Upper lobe of left lung (tissue), 4 donors: ENCODE data around the gene HDAC6.

ENCODE experiments used
- CTCF ChIP-seq, 6 experiments: fragments of 450-650 bp in 4 of 6; fragments of 200-600 bp in 2 of 6; sonication (generic) in 2 of 6; IDR thresholded peaks; one replicate each; pipeline ENCODE4 v1.5.1; 2016 to 2019; ENCODE audit warnings: antibody characterized with exemption in 6 of 6
- POLR2A ChIP-seq, 4 donors: fragments of 450-650 bp; IDR thresholded peaks; one replicate each; pipeline ENCODE4 v1.5.1; 2016 to 2017; ENCODE audit warnings: antibody characterized with exemption in 4 of 4, mild to moderate bottlenecking in 2 of 4

- TF ChIP-seq CTCF (IDR thresholded peaks at IDR 0.05): no peak
- TF ChIP-seq POLR2A (IDR thresholded peaks at IDR 0.05): no peak
Observed at GRCh38 chrX:48802905-48803200, 986 bp downstream of the HDAC6 start.
